ENCODE measurements around the gene TOMT. TPM values are rescaled to one million over a fixed set of nuclear protein-coding genes. Genes with fewer than 3 reads are reported as not detected.

TOMT gene
- total and polyA plus RNA-seq, 2 of the 13 experiments (the other 11 are each of a cell fraction or from before 2014, with no cell fraction given): not detected

- H3K27ac ChIP-seq (ENCODE audit: extremely low read length, insufficient read depth, low read length): no peak overlapping the region
- no peaks in the 10 kb centered on the region for H3K27me3 ChIP-seq (ENCODE audit: control insufficient read depth in 1 of 2, insufficient read depth in 2 of 2, low read length in 2 of 2)
- no peak overlapping the region for H3K4me3 ChIP-seq (replicated peaks in 1 of 3; ENCODE audit: insufficient read depth in 1 of 3, low read depth in 2 of 3, low read length in 3 of 3)
- H3K9me3 ChIP-seq (ENCODE audit: low read length): no peaks in the 10 kb centered on the region
- intact Hi-C loops (cut with micrococcal nuclease; ENCODE audit: unreplicated experiment) (no loop called here), in situ Hi-C loops (cut with HindIII; ENCODE audit: extremely low pct_ligation_motif_present, low pct_unique_long_range_greater_than_20kb) (no loop called here)
- peaks cover 0 to 5% of the 10 kb centered on the region in 2 experiments; a peak in 1 of 5 replicates for H3K36me3 ChIP-seq (replicated peaks in 1 of 2; ENCODE audit: control insufficient read depth in 1 of 2, insufficient read depth in 2 of 2, low read length in 2 of 2)
- ChIA-PET POLR2A (no interaction called here), CTCF (ENCODE audit: low intra/inter-chr PET ratio, low total read pairs) (no interaction called here)
- 97% methylated on average over 3 of the region's 3 CpGs for WGBS (ENCODE audit: low lambda C conversion rate)
- 0 out of 2 replicates have a peak, but pooled peaks have one; percentile 33 for TF ChIP-seq ZNF263 (CRISPR knock-in tag; IDR thresholded peaks at IDR 0.05)
- TF ChIP-seq LBX2 (CRISPR knock-in tag; IDR thresholded peaks at IDR 0.05; ENCODE audit: borderline replicate concordance): no peak
- DNase-seq (ENCODE audit: low spot score) (no peak), FAIRE-seq (no peak), ATAC-seq (no peak)
- no peaks in the 10 kb centered on the region for H3K4me1 ChIP-seq (ENCODE audit: insufficient read depth, low read length)
- H2AFZ ChIP-seq (ENCODE audit: low read length): no peak overlapping the region
- H3K79me2 ChIP-seq (ENCODE audit: insufficient read depth, low read length): peaks cover 3% of the 10 kb centered on the region
- no peak overlapping the region for H3K9ac ChIP-seq (ENCODE audit: insufficient read depth, low read depth, low read length)
- no TSS peak for BruUV-seq (replicated peaks)
- no peak overlapping the region for H3K4me2 ChIP-seq (ENCODE audit: low read depth, low read length)
- H4K20me1 ChIP-seq (ENCODE audit: insufficient read depth, low read length): no peaks in the 10 kb centered on the region
Measured at GRCh38 chr11:72058416-72059034, 47.2 kb upstream of the TOMT start.

GRCh38 chr11:72061739-72062396 is 43.9 kb upstream of the TOMT start:
- in situ Hi-C loops (cut with HindIII; ENCODE audit: extremely low pct_ligation_motif_present, low pct_unique_long_range_greater_than_20kb) (no loop called here), intact Hi-C loops (cut with micrococcal nuclease; ENCODE audit: unreplicated experiment) (no loop called here)
- H4K20me1 ChIP-seq (ENCODE audit: insufficient read depth, low read length): no peaks in the 10 kb centered on the region
- ChIA-PET POLR2A (interaction anchor here (2.2 kb wide), 1 partner anchor 21 kb away, joined by 6 read pairs; no protein-coding TSS in a partner anchor), CTCF (ENCODE audit: low intra/inter-chr PET ratio, low total read pairs) (no interaction called here)
- H3K9ac ChIP-seq (ENCODE audit: insufficient read depth, low read depth, low read length): no peak overlapping the region
- no peak overlapping the region for H3K4me3 ChIP-seq (replicated peaks in 1 of 3; ENCODE audit: insufficient read depth in 1 of 3, low read depth in 2 of 3, low read length in 3 of 3)
- BruUV-seq (replicated peaks): no TSS peak
- no peak for FAIRE-seq
- no peak overlapping the region for H2AFZ ChIP-seq (ENCODE audit: low read length)
- peaks cover 4% of the 10 kb centered on the region for H3K79me2 ChIP-seq (ENCODE audit: insufficient read depth, low read length)
- no peaks in the 10 kb centered on the region for H3K9me3 ChIP-seq (ENCODE audit: low read length)
- peaks cover 0 to 11% of the 10 kb centered on the region in 2 experiments; a peak in 2 of 5 replicates for H3K36me3 ChIP-seq (replicated peaks in 1 of 2; ENCODE audit: control insufficient read depth in 1 of 2, insufficient read depth in 2 of 2, low read length in 2 of 2)
- no peaks in the 10 kb centered on the region for H3K4me1 ChIP-seq (ENCODE audit: insufficient read depth, low read length)
- no peak for DNase-seq (ENCODE audit: low spot score)
- WGBS (ENCODE audit: low lambda C conversion rate): 94% methylated on average over 5 of the region's 5 CpGs
- ATAC-seq: no peak
- no peaks in the 10 kb centered on the region for H3K27me3 ChIP-seq (ENCODE audit: control insufficient read depth in 1 of 2, insufficient read depth in 2 of 2, low read length in 2 of 2)
- no peak overlapping the region for H3K4me2 ChIP-seq (ENCODE audit: low read depth, low read length)
- H3K27ac ChIP-seq (ENCODE audit: extremely low read length, insufficient read depth, low read length): no peak overlapping the region
- TF ChIP-seq HDAC1 (CRISPR knock-in tag; IDR thresholded peaks at IDR 0.05) (no peak), ARID2 (CRISPR knock-in tag; IDR thresholded peaks at IDR 0.05; ENCODE audit: borderline replicate concordance) (no peak), PPARG (CRISPR knock-in tag; conservative IDR thresholded peaks at IDR 0.05) (no peak), TAF1 (CRISPR knock-in tag; IDR thresholded peaks at IDR 0.05) (no peak), PITX1 (CRISPR knock-in tag; IDR thresholded peaks at IDR 0.05) (no peak), ZNF746 (CRISPR knock-in tag; IDR thresholded peaks at IDR 0.05) (no peak), ZNF607 (CRISPR knock-in tag; IDR thresholded peaks at IDR 0.05; ENCODE audit: borderline replicate concordance) (no peak), ZNF549 (CRISPR knock-in tag; IDR thresholded peaks at IDR 0.05) (no peak), THAP8 (CRISPR knock-in tag; IDR thresholded peaks at IDR 0.05; ENCODE audit: borderline replicate concordance) (no peak), RXRA (CRISPR knock-in tag; IDR thresholded peaks at IDR 0.05) (no peak), ZNF230 (CRISPR knock-in tag; IDR thresholded peaks at IDR 0.05) (no peak), NPAS2 (CRISPR knock-in tag; IDR thresholded peaks at IDR 0.05; ENCODE audit: borderline replicate concordance) (no peak), ZNF691 (CRISPR knock-in tag; IDR thresholded peaks at IDR 0.05; ENCODE audit: borderline replicate concordance, low read depth) (no peak), ZNF331 (CRISPR knock-in tag; IDR thresholded peaks at IDR 0.05) (no peak), GFI1 (CRISPR knock-in tag; IDR thresholded peaks at IDR 0.05; ENCODE audit: borderline replicate concordance) (no peak)

Measured in HepG2 (cell line).